H1 (cell line): ENCODE results near the gene TMEM161A. TPM values are rescaled to one million over a fixed set of nuclear protein-coding genes. Genes with fewer than 3 reads are reported as not detected.

Source experiments
- ATF3 ChIP-seq: IDR thresholded peaks from 2 replicates; pipeline ENCODE4 v1.6.1; 2011; ENCODE audit warnings: low read depth, mild to moderate bottlenecking, low read length; ENCODE audit not compliant: insufficient read depth
- CTCF ChIP-seq, 3 experiments: IDR thresholded peaks; 1 replicate in 2 of 3; 2 replicates in 1 of 3; pipeline versions ENCODE4 v1.5.1 to v1.6.1; 2011; ENCODE audit warnings: low read length in 3 of 3, mild to moderate bottlenecking in 3 of 3, inconsistent platforms in 2 of 3, low read depth in 1 of 3, moderate library complexity in 1 of 3; ENCODE audit not compliant: insufficient read depth in 1 of 3; ENCODE audit errors: control extremely low read depth in 1 of 3
- GTF2F1 ChIP-seq: IDR thresholded peaks from 2 replicates; pipeline ENCODE4 v1.6.1; 2012; ENCODE audit warnings: low read depth, low read length, improper control_type of control experiment, borderline replicate concordance
- KDM5A ChIP-seq: fragments of 200-600 bp; IDR thresholded peaks from 2 replicates; pipeline ENCODE4 v1.7.1; 2012; ENCODE audit warnings: mild to moderate bottlenecking, low read length, inconsistent platforms, mixed read lengths
- MAFK ChIP-seq: IDR thresholded peaks from 2 replicates; pipeline ENCODE4 v1.6.1; 2012; ENCODE audit warnings: low read depth, mild to moderate bottlenecking, improper control_type of control experiment, low read length
- SIN3A ChIP-seq, 2 experiments: IDR thresholded peaks in 1 of 2; conservative IDR thresholded peaks in 1 of 2; 2 replicates each; pipeline ENCODE4 v1.6.1; 2011 to 2012; ENCODE audit warnings: low read length in 2 of 2, improper control_type of control experiment in 1 of 2, low read depth in 1 of 2, mild to moderate bottlenecking in 1 of 2
- SUZ12 ChIP-seq: fragments of 200-600 bp; sonication (generic); IDR thresholded peaks from 2 replicates; pipeline ENCODE4 v1.6.1; 2012; ENCODE audit warnings: mild to moderate bottlenecking, inconsistent platforms, low read length, moderate library complexity, mixed read lengths
- TAF7 ChIP-seq: optimal IDR thresholded peaks from 2 replicates; pipeline ENCODE3; 2011; ENCODE audit warnings: low read depth, mild to moderate bottlenecking, inconsistent platforms, low read length, moderate library complexity, borderline replicate concordance
- polyA plus RNA-seq, 7 experiments: library from polyadenylated mRNA; depleted of rRNA in 3 of 7; stranded (reverse) in 5 of 7; unstranded in 2 of 7; fragments of >200 nt in 5 of 7; fragments of 200-250 nt in 2 of 7; gene quantifications; 1 replicate in 5 of 7; 2 replicates in 1 of 7; 4 replicates in 1 of 7; pipeline versions ENCODE4 v1.2.1 to v1.2.3, GENCODE V29; 2011 to 2013; ENCODE audit warnings: missing spikeins in 2 of 7, mixed read lengths in 2 of 7
- total RNA-seq: library from RNA; stranded (reverse); fragmentation: NEBNext Ultra II Directional; extraction: Animal tissue kit (Norgen Biotek cat#: 25700); gene quantifications from 2 replicates; pipeline ENCODE4 v1.2.1, GENCODE V29; 2021

The TMEM161A gene
- total and polyA plus RNA-seq, 2 of the 8 experiments (the other 6 are each of a cell fraction or from before 2014, with no cell fraction given) = 47.8 to 103 TPM

GRCh38 chr19:19133985-19134384, 4.3 kb downstream of the TMEM161A start (continued):
- TF ChIP-seq ATF3 (no peak), SUZ12 (no peak), KDM5A (no peak), GTF2F1 (no peak), MAFK (no peak), SIN3A (conservative IDR thresholded peaks at IDR 0.05 in 1 of 2, IDR thresholded peaks at IDR 0.05 in 1 of 2; ENCODE audit: low read depth in 1 of 2, low read length in 2 of 2) (no peak), TAF7 (no peak), CTCF (IDR thresholded peaks at IDR 0.05; ENCODE audit: control extremely low read depth in 1 of 3, insufficient read depth in 1 of 3, low read depth in 1 of 3, low read length in 3 of 3) (no peak)
